NCI-H2196 (cell line): ENCODE results near the gene CARD11.
A peak's percentile ranks its signal among the peaks of the same experiment; 100 is the strongest.

ENCODE experiments used
- DNase-seq: peaks from one replicate; lab custom pipeline; 2025; ENCODE audit not compliant: unreplicated experiment; lab: John Stamatoyannopoulos, UW

Gene CARD11

GRCh38 chr7:2880874-2881533, 162.7 kb downstream of the CARD11 start:
- DNase-seq = no peak

- no peak for DNase-seq
Observed at GRCh38 chr7:2880051-2880450, 163.6 kb downstream of the CARD11 start.

GRCh38 chr7:2879354-2879753, 164.3 kb downstream of the CARD11 start:
- DNase-seq = no peak

GRCh38 chr7:2878306-2878705, 165.4 kb downstream of the CARD11 start:
- DNase-seq = no peak

GRCh38 chr7:2876031-2876731, 167.5 kb downstream of the CARD11 start:
- no peak for DNase-seq

- DNase-seq = no peak
Observed at GRCh38 chr7:2873686-2874551, 169.7 kb downstream of the CARD11 start.

- DNase-seq = no peak
Observed at GRCh38 chr7:2873146-2873545, 170.5 kb downstream of the CARD11 start.

GRCh38 chr7:2872296-2872874, 171.3 kb downstream of the CARD11 start:
- DNase-seq = no peak

GRCh38 chr7:2870471-2870931, 173.2 kb downstream of the CARD11 start:
- DNase-seq = peak; percentile 10

- no peak for DNase-seq
Observed at GRCh38 chr7:2869981-2870380, 173.7 kb downstream of the CARD11 start.

- DNase-seq = no peak
Observed at GRCh38 chr7:2866601-2867000, 177.1 kb downstream of the CARD11 start.

GRCh38 chr7:2864999-2865670, 178.5 kb downstream of the CARD11 start:
- DNase-seq = peak; percentile 22

- DNase-seq = no peak
Observed at GRCh38 chr7:2864204-2864985, 179.3 kb downstream of the CARD11 start.

- peak; percentile 22 for DNase-seq
Observed at GRCh38 chr7:2863461-2864066, 180.1 kb downstream of the CARD11 start.

- DNase-seq = no peak
Observed at GRCh38 chr7:2862831-2863361, 180.8 kb downstream of the CARD11 start.

- no peak for DNase-seq
Observed at GRCh38 chr7:2861509-2861908, 182.2 kb downstream of the CARD11 start.

- peak; percentile 79 for DNase-seq
Observed at GRCh38 chr7:2860627-2861133, 183.0 kb downstream of the CARD11 start.

- no peak for DNase-seq
Observed at GRCh38 chr7:2859952-2860351, 183.7 kb downstream of the CARD11 start.

GRCh38 chr7:2858621-2859020, 185.0 kb downstream of the CARD11 start:
- no peak for DNase-seq
